KOPT-K1 (cell line): ENCODE data around the gene HSD3B7.

Experiments used
- H3K27ac ChIP-seq: fragments of 200-600 bp; sonication (generic); 2 replicates; pipeline ENCODE4 v1.5.1; 2016; ENCODE audit warnings: antibody characterized with exemption, mild to moderate bottlenecking, low read depth, low read length; ENCODE audit not compliant: poor library complexity, severe bottlenecking
- H3K36me3 ChIP-seq: fragments of 200-600 bp; sonication (generic); 2 replicates; pipeline ENCODE4 v1.5.1; 2017; ENCODE audit warnings: antibody characterized with exemption, mild to moderate bottlenecking, low read length, moderate library complexity; ENCODE audit not compliant: insufficient read depth
- H3K9me3 ChIP-seq: fragments of 200-600 bp; sonication (generic); 2 replicates; pipeline ENCODE4 v1.5.1; 2017; ENCODE audit warnings: antibody characterized with exemption, low read length, mild to moderate bottlenecking; ENCODE audit not compliant: insufficient read depth, poor library complexity, severe bottlenecking

The HSD3B7 gene

GRCh38 chr16:30951193-30951592 is 33.8 kb upstream of the HSD3B7 start:
- H3K27ac ChIP-seq, result peak overlapping the region; percentile 77
- H3K36me3 ChIP-seq, result peaks cover 21% of the 10 kb centered on the region; the same call in 1 of the 2 replicates
- H3K9me3 ChIP-seq, result no peaks in the 10 kb centered on the region

- no peaks in the 10 kb centered on the region for H3K9me3 ChIP-seq
- H3K36me3 ChIP-seq, result peaks cover 16% of the 10 kb centered on the region; the same call in 1 of the 2 replicates
- peak overlapping the region; percentile 77 for H3K27ac ChIP-seq
These were observed 33.3 kb upstream of the HSD3B7 start for GRCh38 chr16:30951750-30952149.

- Histone ChIP-seq H3K27ac (peak overlapping the region; percentile 62), H3K36me3 (peaks cover 3% of the 10 kb centered on the region; the same call in 1 of the 2 replicates), H3K9me3 (no peaks in the 10 kb centered on the region)
These were observed 31.9 kb upstream of the HSD3B7 start for GRCh38 chr16:30953111-30953510.

- H3K27ac ChIP-seq, result peak overlapping the region; percentile 62
- no peaks in the 10 kb centered on the region for H3K9me3 ChIP-seq
- H3K36me3 ChIP-seq, result no peaks in the 10 kb centered on the region
These were observed 31.4 kb upstream of the HSD3B7 start for GRCh38 chr16:30953511-30954124.

GRCh38 chr16:30954993-30955392 is 30.0 kb upstream of the HSD3B7 start:
- Histone ChIP-seq H3K27ac (no peak overlapping the region), H3K9me3 (no peaks in the 10 kb centered on the region), H3K36me3 (peaks cover 12% of the 10 kb centered on the region)

GRCh38 chr16:30956601-30957455 is 28.2 kb upstream of the HSD3B7 start:
- Histone ChIP-seq H3K27ac (peak overlapping the region; percentile 96), H3K36me3 (peaks cover 30% of the 10 kb centered on the region), H3K9me3 (no peaks in the 10 kb centered on the region)

- H3K9me3 ChIP-seq, result no peaks in the 10 kb centered on the region
These were observed 27.4 kb upstream of the HSD3B7 start, which contains the start of gene SETD1A for GRCh38 chr16:30957456-30958174. Gene SETD1A (plus strand): TSS chr16:30957754. CDS start chr16:30958732, 978 bp downstream.

GRCh38 chr16:30958175-30959079 is 26.6 kb upstream of the HSD3B7 start:
- Histone ChIP-seq H3K27ac (peak overlapping the region; percentile 96), H3K9me3 (no peaks in the 10 kb centered on the region), H3K36me3 (peaks cover 46% of the 10 kb centered on the region)

More at GRCh38 chr16:30957456-30958174, 27.4 kb upstream of the HSD3B7 start, which contains the start of gene SETD1A:
- peak within 1 kb of the TSS; percentile 96 for H3K27ac ChIP-seq
- peaks cover 38% of the 10 kb centered on the region for H3K36me3 ChIP-seq

GRCh38 chr16:30961384-30961783 is 23.6 kb upstream of the HSD3B7 start:
- no peaks in the 10 kb centered on the region for H3K9me3 ChIP-seq
- no peak overlapping the region for H3K27ac ChIP-seq
- H3K36me3 ChIP-seq, result peaks cover 76% of the 10 kb centered on the region

GRCh38 chr16:30963925-30964511 is 21.0 kb upstream of the HSD3B7 start:
- H3K9me3 ChIP-seq, result no peaks in the 10 kb centered on the region
- peaks cover 100% of the 10 kb centered on the region for H3K36me3 ChIP-seq
- H3K27ac ChIP-seq, result no peak overlapping the region

- Histone ChIP-seq H3K9me3 (no peaks in the 10 kb centered on the region), H3K36me3 (peaks cover 100% of the 10 kb centered on the region), H3K27ac (no peak overlapping the region)
These were observed 20.3 kb upstream of the HSD3B7 start for GRCh38 chr16:30964574-30965226.

- Histone ChIP-seq H3K9me3 (no peaks in the 10 kb centered on the region), H3K27ac (no peak overlapping the region), H3K36me3 (peaks cover 99% of the 10 kb centered on the region)
These were observed 19.6 kb upstream of the HSD3B7 start for GRCh38 chr16:30965436-30965835.

GRCh38 chr16:30966033-30966619 is 18.9 kb upstream of the HSD3B7 start:
- Histone ChIP-seq H3K36me3 (peaks cover 99% of the 10 kb centered on the region), H3K27ac (no peak overlapping the region), H3K9me3 (no peaks in the 10 kb centered on the region)
